HCT116 (cell line): ENCODE data around the gene CSNK1G2. TPM values are rescaled to one million over a fixed set of nuclear protein-coding genes. Genes with fewer than 3 reads are reported as not detected.

ENCODE experiments used
- ATAC-seq: fragments of 200-7000 bp; cut with Tn5 transposase; 2 replicates; pipeline ENCODE4 v1.9.1; 2020; ENCODE audit warnings: mild to moderate bottlenecking, moderate library complexity
- BruUV-seq: library from RNA; stranded (reverse); fragments of 400-500 nt; replicated peaks from 2 replicates; lab custom pipeline; 2021; lab: Mats Ljungman, UMichigan
- CTCF ChIA-PET: fragments of 300-600 bp; sonication (Branson Sonifier 250); formaldehyde crosslinking; loops from one replicate; lab custom pipeline; 2021; ENCODE audit warnings: antibody characterized with exemption; lab: Charles Lee
- POLR2A ChIA-PET: fragments of 300-600, 350-600 bp; sonication (Branson Sonifier 250); formaldehyde crosslinking; loops from one replicate; lab custom pipeline; 2021; ENCODE audit warnings: antibody characterized with exemption; lab: Charles Lee
- RAD21 ChIA-PET, 2 experiments: fragments of 300-600 bp; sonication (Branson Sonifier 250); formaldehyde crosslinking; loops; one replicate each; lab custom pipeline; 2023; ENCODE audit warnings: low total read pairs in 2 of 2; ENCODE audit not compliant: uncharacterized antibody in 2 of 2, unreplicated experiment in 2 of 2, low non-redundant PET in 1 of 2; lab: Charles Lee
- DNase-seq: peaks from one replicate; pipeline ENCODE4 v3.0.0-alpha.2; 2010; ENCODE audit warnings: low read depth, low spot score
- H2AFZ ChIP-seq: fragments of 200-600 bp; shearing (Covaris generic), sonication (generic); 2 replicates; pipeline ENCODE4 v1.6.1; 2017; ENCODE audit warnings: low read depth, mixed run types, mixed read lengths, antibody characterized with exemption, low read length; ENCODE audit not compliant: poor library complexity, severe bottlenecking
- H3K27ac ChIP-seq: 2 replicates; pipeline ENCODE4 v1.5.1; 2012; ENCODE audit warnings: low read depth, low read length
- H3K27me3 ChIP-seq: fragments of 200-600 bp; sonication (generic); 2 replicates; pipeline ENCODE4 v1.6.1; 2016; ENCODE audit warnings: mixed run types, low read length, mixed read lengths; ENCODE audit not compliant: insufficient read depth
- H3K36me3 ChIP-seq, 2 experiments: fragments of 200-500 bp in 1 of 2; fragments of 200-600 bp in 1 of 2; sonication (Bioruptor generic) in 1 of 2; sonication (generic) in 1 of 2; 2 replicates each; pipeline versions ENCODE4 v1.5.1 to v1.6.1; 2014 to 2016; ENCODE audit warnings: low read length in 2 of 2, inconsistent platforms in 1 of 2, mixed read lengths in 1 of 2, mixed run types in 1 of 2; ENCODE audit not compliant: insufficient read depth in 2 of 2, control insufficient read depth in 1 of 2
- H3K4me1 ChIP-seq, 2 experiments: fragments of 200-600 bp in 1 of 2; sonication (generic) in 1 of 2; 2 replicates each; pipeline versions ENCODE4 v1.5.1 to v1.6.1; 2012 to 2017; ENCODE audit warnings: low read length in 2 of 2, inconsistent platforms in 1 of 2, mild to moderate bottlenecking in 1 of 2, mixed read lengths in 1 of 2, mixed run types in 1 of 2, moderate library complexity in 1 of 2; ENCODE audit not compliant: insufficient read depth in 2 of 2, control insufficient read depth in 1 of 2
- H3K4me2 ChIP-seq: fragments of 200-600 bp; sonication (generic); 2 replicates; pipeline ENCODE4 v1.6.1; 2017; ENCODE audit warnings: mixed run types, low read length, mixed read lengths
- H3K4me3 ChIP-seq, 2 experiments: fragments of 200-600 bp in 1 of 2; sonication (generic) in 1 of 2; replicated peaks in 1 of 2; 2 replicates each; pipeline ENCODE4 v1.5.1; 2011 to 2016; ENCODE audit warnings: low read length in 2 of 2, control low read depth in 1 of 2, low read depth in 1 of 2, mild to moderate bottlenecking in 1 of 2, mixed read lengths in 1 of 2, mixed run types in 1 of 2
- H3K79me2 ChIP-seq: fragments of 200-600 bp; sonication (generic); 2 replicates; pipeline ENCODE4 v1.6.1; 2017; ENCODE audit warnings: mild to moderate bottlenecking, mixed run types, low read length, moderate library complexity, mixed read lengths; ENCODE audit not compliant: insufficient read depth
- H3K9ac ChIP-seq: fragments of 200-600 bp; sonication (generic); 2 replicates; pipeline ENCODE4 v1.6.1; 2016; ENCODE audit warnings: low read length, mixed read lengths
- H3K9me2 ChIP-seq: fragments of 200-600 bp; sonication (generic), shearing (Covaris generic); 2 replicates; pipeline ENCODE4 v1.6.1; 2017; ENCODE audit warnings: mixed run types, mild to moderate bottlenecking, moderate library complexity; ENCODE audit not compliant: insufficient read depth
- H3K9me3 ChIP-seq, 2 experiments: fragments of 200-500 bp in 1 of 2; fragments of 200-600 bp in 1 of 2; sonication (Bioruptor generic) in 1 of 2; sonication (generic) in 1 of 2; 2 replicates each; pipeline ENCODE4 v1.6.1; 2014 to 2017; ENCODE audit warnings: low read length in 2 of 2, mixed read lengths in 2 of 2, inconsistent platforms in 1 of 2, low read depth in 1 of 2, mild to moderate bottlenecking in 1 of 2, mixed run types in 1 of 2, moderate library complexity in 1 of 2; ENCODE audit not compliant: control insufficient read depth in 1 of 2, insufficient read depth in 1 of 2
- H4K20me1 ChIP-seq: fragments of 200-600 bp; sonication (generic), shearing (Covaris generic); 2 replicates; pipeline ENCODE4 v1.6.1; 2017; ENCODE audit warnings: mixed run types, mild to moderate bottlenecking, moderate library complexity; ENCODE audit not compliant: insufficient read depth
- EGR1 ChIP-seq: IDR thresholded peaks from 2 replicates; pipeline ENCODE4 v1.6.1; 2012; ENCODE audit warnings: low read depth
- FOSL1 ChIP-seq: IDR thresholded peaks from 2 replicates; pipeline ENCODE4 v1.6.1; 2012; ENCODE audit warnings: low read depth
- MAX ChIP-seq: IDR thresholded peaks from 2 replicates; pipeline ENCODE4 v1.6.1; 2012
- POLR2AphosphoS5 ChIP-seq: IDR thresholded peaks from 2 replicates; pipeline ENCODE4 v1.6.1; 2011; ENCODE audit warnings: mild to moderate bottlenecking, low read depth, low read length, moderate library complexity
- SIN3A ChIP-seq: IDR thresholded peaks from 2 replicates; pipeline ENCODE4 v1.6.1; 2012; ENCODE audit warnings: low read depth
- SP1 ChIP-seq: IDR thresholded peaks from 2 replicates; pipeline ENCODE4 v1.6.1; 2012; ENCODE audit warnings: low read depth
- SRF ChIP-seq: IDR thresholded peaks from 2 replicates; pipeline ENCODE4 v1.6.1; 2012; ENCODE audit warnings: low read depth
- YY1 ChIP-seq: IDR thresholded peaks from 2 replicates; pipeline ENCODE4 v1.6.1; 2011; ENCODE audit warnings: low read length, low read depth, moderate library complexity, mild to moderate bottlenecking; ENCODE audit not compliant: insufficient replicate concordance; ENCODE audit errors: extremely low read depth
- ZFX ChIP-seq: fragments of 450-650 bp; IDR thresholded peaks from 2 replicates; pipeline ENCODE4 v1.6.1; 2017
- intact Hi-C: fragments of 100-400 bp; cut with micrococcal nuclease; formaldehyde crosslinking; loops from 2 replicates; pipeline ENCODE4 v1.10.0; 2022
- total RNA-seq: library from RNA; stranded (reverse); gene quantifications from one replicate; pipeline ENCODE4 v1.2.1, GENCODE V29; 2021; ENCODE audit not compliant: unreplicated experiment
- TF ChIP-seq, protein P1 (sequence below), 3 experiments: fragments of 200-600 bp in 1 of 3; sonication (generic) in 1 of 3; IDR thresholded peaks in 2 of 3; conservative IDR thresholded peaks in 1 of 3; 2 replicates each; pipeline ENCODE4 v1.5.1; 2012 to 2017; ENCODE audit warnings: low read depth in 2 of 3, low read length in 2 of 3, antibody characterized with exemption in 1 of 3, borderline replicate concordance in 1 of 3, control low read depth in 1 of 3, mild to moderate bottlenecking in 1 of 3, mixed read lengths in 1 of 3, mixed run types in 1 of 3, moderate library complexity in 1 of 3; ENCODE audit not compliant: insufficient read depth in 1 of 3

CSNK1G2 gene
- total RNA-seq, 1 experiment from 2014 or later = 97.9 TPM

- H3K9me2 ChIP-seq = no peaks in the 10 kb centered on the region
- peak overlapping the region; percentile 82 for H3K9ac ChIP-seq
- POLR2A ChIA-PET = no interaction called here
- no peaks in the 10 kb centered on the region for H3K9me3 ChIP-seq
- peak overlapping the region; percentile 77 to 79 for H3K4me3 ChIP-seq
- CTCF ChIA-PET = no interaction called here
- no TSS peak for BruUV-seq
- H2AFZ ChIP-seq = no peak overlapping the region
- H4K20me1 ChIP-seq = no peaks in the 10 kb centered on the region
- H3K79me2 ChIP-seq = peaks cover 38% of the 10 kb centered on the region
- H3K27ac ChIP-seq = peak overlapping the region; percentile 80; the same call in 1 of the 2 replicates
- no peaks in the 10 kb centered on the region for H3K27me3 ChIP-seq
- peak; percentile 53 for ATAC-seq
- peak overlapping the region; percentile 82 for H3K4me2 ChIP-seq
- H3K4me1 ChIP-seq = peaks cover 6 to 22% of the 10 kb centered on the region in 2 experiments; a peak in 3 of 4 replicates
- intact Hi-C loops = loop anchor here (5.0 kb wide), 1 partner anchor 137 kb away; the partner anchor contains the start of gene AP3D1
- H3K36me3 ChIP-seq = no peaks in the 10 kb centered on the region; a peak in 1 of 4 replicates
- RAD21 ChIA-PET = no interaction called here
- TF ChIP-seq MAX (no peak), ZFX (peak; percentile 58; the same call in 1 of the 2 replicates)
- DNase-seq = no peak
These were observed 74.0 kb downstream of the CSNK1G2 start for GRCh38 chr19:2014731-2015607.

DNA sequence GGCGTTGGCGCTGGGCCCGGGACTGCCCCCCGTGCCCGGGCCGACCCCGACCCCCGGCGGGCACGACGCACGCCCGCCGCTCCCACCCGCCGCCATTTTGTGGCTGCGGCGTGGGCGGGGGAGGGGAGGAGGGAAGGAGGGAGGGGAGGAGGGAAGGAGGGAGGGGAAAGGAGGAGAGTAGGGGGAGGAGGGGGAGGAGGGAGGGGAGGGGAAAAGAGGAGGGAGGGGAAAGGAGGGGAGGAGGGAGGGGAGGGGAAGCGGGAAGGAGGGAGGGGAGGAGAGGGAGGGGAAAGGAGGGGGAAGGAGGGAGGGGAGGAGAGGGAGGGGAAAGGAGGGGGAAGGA lies 74.6 kb downstream of the CSNK1G2 start, which contains the start of gene BTBD2:
BTBD2 (minus strand) TSS at position 107 of the 343 bp plus-strand sequence; CDS start at position 96, 11 bp downstream.
- Histone ChIP-seq H3K9me2 (no peaks in the 10 kb centered on the region), H3K79me2 (peaks cover 38% of the 10 kb centered on the region), H3K27ac (peak within 1 kb of the TSS; percentile 80), H4K20me1 (no peaks in the 10 kb centered on the region), H3K4me1 (peaks cover 6 to 22% of the 10 kb centered on the region in 2 experiments; a peak in 3 of 4 replicates), H3K9me3 (no peaks in the 10 kb centered on the region), H3K9ac (peak within 1 kb of the TSS; percentile 82), H3K36me3 (no peaks in the 10 kb centered on the region), H3K27me3 (no peaks in the 10 kb centered on the region), H3K4me3 (peak within 1 kb of the TSS; percentile 77 to 79), H3K4me2 (peak within 1 kb of the TSS; percentile 82), H2AFZ (no peak within 1 kb of the TSS)
- peak; percentile 44 for ATAC-seq
- DNase-seq = peak; percentile 86
- POLR2A ChIA-PET = no interaction called here
- no TSS peak for BruUV-seq
- TF ChIP-seq FOSL1 (no peak), SRF (no peak), SIN3A (no peak), ZFX (no peak), SP1 (no peak), POLR2AphosphoS5 (peak; percentile 58), EGR1 (peak; percentile 78; the same call in 1 of the 2 replicates), YY1 (peak; percentile 95)
- TF ChIP-seq, protein P1, sequence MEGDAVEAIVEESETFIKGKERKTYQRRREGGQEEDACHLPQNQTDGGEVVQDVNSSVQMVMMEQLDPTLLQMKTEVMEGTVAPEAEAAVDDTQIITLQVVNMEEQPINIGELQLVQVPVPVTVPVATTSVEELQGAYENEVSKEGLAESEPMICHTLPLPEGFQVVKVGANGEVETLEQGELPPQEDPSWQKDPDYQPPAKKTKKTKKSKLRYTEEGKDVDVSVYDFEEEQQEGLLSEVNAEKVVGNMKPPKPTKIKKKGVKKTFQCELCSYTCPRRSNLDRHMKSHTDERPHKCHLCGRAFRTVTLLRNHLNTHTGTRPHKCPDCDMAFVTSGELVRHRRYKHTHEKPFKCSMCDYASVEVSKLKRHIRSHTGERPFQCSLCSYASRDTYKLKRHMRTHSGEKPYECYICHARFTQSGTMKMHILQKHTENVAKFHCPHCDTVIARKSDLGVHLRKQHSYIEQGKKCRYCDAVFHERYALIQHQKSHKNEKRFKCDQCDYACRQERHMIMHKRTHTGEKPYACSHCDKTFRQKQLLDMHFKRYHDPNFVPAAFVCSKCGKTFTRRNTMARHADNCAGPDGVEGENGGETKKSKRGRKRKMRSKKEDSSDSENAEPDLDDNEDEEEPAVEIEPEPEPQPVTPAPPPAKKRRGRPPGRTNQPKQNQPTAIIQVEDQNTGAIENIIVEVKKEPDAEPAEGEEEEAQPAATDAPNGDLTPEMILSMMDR (IDR thresholded peaks at IDR 0.05 in 2 of 3, conservative IDR thresholded peaks at IDR 0.05 in 1 of 3; ENCODE audit: borderline replicate concordance in 1 of 3, insufficient read depth in 1 of 3, low read depth in 2 of 3, low read length in 2 of 3) = no peak
- RAD21 ChIA-PET = no interaction called here
- CTCF ChIA-PET = interaction anchor here (0.5 kb wide), 1 partner anchor 76 kb away, joined by 3 read pairs; no protein-coding TSS in a partner anchor
- intact Hi-C loops = loop anchor here (5.0 kb wide), 1 partner anchor 137 kb away; the partner anchor contains the start of gene AP3D1
